ENCODE results near the gene FTO.

Gene FTO

GRCh38 chr16:54062361-54063278 is 358.7 kb downstream of the FTO start:
- TF ChIP-seq FOXP2 (optimal IDR thresholded peaks at IDR 0.05; ENCODE audit: borderline replicate concordance, extremely low read depth, extremely low read length, insufficient read depth) (no peak), REST (IDR thresholded peaks at IDR 0.05; ENCODE audit: insufficient read depth in 1 of 2, low read depth in 2 of 2, low read length in 2 of 2) (no peak), POLR2AphosphoS5 (IDR thresholded peaks at IDR 0.05; ENCODE audit: low read depth, low read length) (no peak), TAF1 (IDR thresholded peaks at IDR 0.05; ENCODE audit: borderline replicate concordance, insufficient read depth, low read length) (no peak), SIN3A (IDR thresholded peaks at IDR 0.05; ENCODE audit: borderline replicate concordance, insufficient read depth, low read length) (no peak)

- TF ChIP-seq POLR2AphosphoS5 (IDR thresholded peaks at IDR 0.05; ENCODE audit: low read depth, low read length): no peak
- TF ChIP-seq FOXP2 (optimal IDR thresholded peaks at IDR 0.05; ENCODE audit: borderline replicate concordance, extremely low read depth, extremely low read length, insufficient read depth): no peak
- TF ChIP-seq TAF1 (IDR thresholded peaks at IDR 0.05; ENCODE audit: borderline replicate concordance, insufficient read depth, low read length): no peak
- TF ChIP-seq SIN3A (IDR thresholded peaks at IDR 0.05; ENCODE audit: borderline replicate concordance, insufficient read depth, low read length): no peak
- TF ChIP-seq REST (IDR thresholded peaks at IDR 0.05; ENCODE audit: insufficient read depth in 1 of 2, low read depth in 2 of 2, low read length in 2 of 2): no peak
Measured at GRCh38 chr16:54063279-54063773, 359.4 kb downstream of the FTO start.

- TF ChIP-seq SIN3A (IDR thresholded peaks at IDR 0.05; ENCODE audit: borderline replicate concordance, insufficient read depth, low read length) (no peak), FOXP2 (optimal IDR thresholded peaks at IDR 0.05; ENCODE audit: borderline replicate concordance, extremely low read depth, extremely low read length, insufficient read depth) (no peak), REST (IDR thresholded peaks at IDR 0.05; ENCODE audit: insufficient read depth in 1 of 2, low read depth in 2 of 2, low read length in 2 of 2) (no peak), TAF1 (IDR thresholded peaks at IDR 0.05; ENCODE audit: borderline replicate concordance, insufficient read depth, low read length) (no peak), POLR2AphosphoS5 (IDR thresholded peaks at IDR 0.05; ENCODE audit: low read depth, low read length) (no peak)
Measured at GRCh38 chr16:54066451-54067105, 362.6 kb downstream of the FTO start.

- TF ChIP-seq SIN3A (IDR thresholded peaks at IDR 0.05; ENCODE audit: borderline replicate concordance, insufficient read depth, low read length) (no peak), POLR2AphosphoS5 (IDR thresholded peaks at IDR 0.05; ENCODE audit: low read depth, low read length) (no peak), REST (IDR thresholded peaks at IDR 0.05; ENCODE audit: insufficient read depth in 1 of 2, low read depth in 2 of 2, low read length in 2 of 2) (no peak), FOXP2 (optimal IDR thresholded peaks at IDR 0.05; ENCODE audit: borderline replicate concordance, extremely low read depth, extremely low read length, insufficient read depth) (no peak), TAF1 (IDR thresholded peaks at IDR 0.05; ENCODE audit: borderline replicate concordance, insufficient read depth, low read length) (no peak)
Measured at GRCh38 chr16:54067322-54068065, 363.5 kb downstream of the FTO start.

Measured in PFSK-1 (cell line).